Esophagus muscularis mucosa (tissue), 4 donors: Measurements from ENCODE around the gene WFIKKN1. TPM values are rescaled to one million over a fixed set of nuclear protein-coding genes. Genes with fewer than 3 reads are reported as not detected.

Source experiments
- DNase-seq: peaks from one replicate; pipeline ENCODE4 v3.0.0-alpha.2; 2017; ENCODE audit errors: extremely low spot score
- H3K27ac ChIP-seq, 4 donors: fragments of 200-600 bp; sonication (generic); replicated peaks in 1 of 4; 1 replicate in 3 of 4; 2 replicates in 1 of 4; pipeline ENCODE4 v1.5.1; 2016 to 2019; ENCODE audit warnings: mild to moderate bottlenecking in 1 of 4
- H3K27me3 ChIP-seq, 4 donors: fragments of 200-600 bp; sonication (generic); one replicate each; pipeline versions ENCODE4 v1.5.1 to v1.6.0; 2016 to 2019
- H3K36me3 ChIP-seq, 4 donors: fragments of 200-600 bp; sonication (generic); one replicate each; pipeline ENCODE4 v1.5.1; 2016 to 2019
- H3K4me1 ChIP-seq, 4 donors: fragments of 200-600 bp; sonication (generic); one replicate each; pipeline ENCODE4 v1.5.1; 2016 to 2019
- H3K4me3 ChIP-seq, 4 donors: fragments of 200-600 bp; sonication (generic); 1 replicate in 2 of 4; 2 replicates in 2 of 4; pipeline ENCODE4 v1.5.1; 2016 to 2019; ENCODE audit warnings: mild to moderate bottlenecking in 4 of 4, moderate library complexity in 1 of 4
- H3K9me3 ChIP-seq, 4 donors: fragments of 200-600 bp; sonication (generic); 1 replicate in 3 of 4; 2 replicates in 1 of 4; pipeline ENCODE4 v1.5.1; 2016 to 2019
- EP300 ChIP-seq: sonication (generic); formaldehyde crosslinking; IDR thresholded peaks from one replicate; pipeline ENCODE4 v1.6.1; 2017; ENCODE audit warnings: antibody characterized with exemption
- POLR2A ChIP-seq: fragments of 450-650 bp; IDR thresholded peaks from one replicate; pipeline ENCODE4 v1.6.1; 2017; ENCODE audit warnings: antibody characterized with exemption, moderate library complexity, mild to moderate bottlenecking, low read depth
- POLR2AphosphoS5 ChIP-seq, 2 donors: sonication (generic); formaldehyde crosslinking; IDR thresholded peaks; one replicate each; pipeline ENCODE4 v1.6.1; 2017; ENCODE audit warnings: antibody characterized with exemption in 2 of 2
- WGBS: methylation state at CpG from one replicate; pipeline ENCODE4 v1.1.5; 2018; 5-methylcytosine and 5-hydroxymethylcytosine counted together
- intact Hi-C: fragments of 100-400 bp; cut with DNase I; formaldehyde crosslinking; loops from one replicate; pipeline ENCODE4 v1.15.1; 2023
- total RNA-seq, 4 donors: library from RNA; depleted of rRNA; stranded (reverse); fragments of >200 nt; gene quantifications; one replicate each; pipeline versions ENCODE4 v1.1.0 to v1.2.1, GENCODE V29; 2016
- TF ChIP-seq, protein P1 (sequence below), 3 experiments: fragments of 200-600 bp in 2 of 3; fragments of 450-650 bp in 1 of 3; sonication (generic) in 2 of 3; IDR thresholded peaks; one replicate each; pipeline ENCODE4 v1.5.1; 2017 to 2019; ENCODE audit warnings: antibody characterized with exemption in 3 of 3, mild to moderate bottlenecking in 2 of 3, moderate library complexity in 1 of 3

The WFIKKN1 gene
- total RNA-seq, 4 donors from 2014 or later, result 0.33 to 0.80 (median 0.43) TPM

DNA sequence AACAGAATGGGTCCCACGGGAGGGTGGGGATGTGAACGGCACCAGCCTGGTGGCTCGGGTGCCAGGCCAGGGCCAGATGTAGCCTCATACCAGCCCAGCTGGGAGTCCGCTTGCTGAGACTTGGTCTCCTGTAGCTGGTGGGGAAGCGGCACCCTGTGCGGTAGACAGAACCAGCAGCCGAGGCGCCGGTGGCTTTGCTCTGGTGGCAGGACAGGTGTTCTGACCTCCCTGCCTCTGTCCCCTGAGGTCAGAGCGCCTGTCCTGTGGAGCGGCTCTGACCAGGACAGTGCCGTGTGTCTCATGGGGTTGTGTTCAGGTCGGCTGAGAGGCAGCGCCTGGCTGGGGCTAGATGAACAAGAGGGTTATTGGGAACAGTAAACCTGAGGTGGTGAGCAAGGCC is 20.8 kb upstream of the WFIKKN1 start:
- H3K4me1 ChIP-seq, result peaks cover 0 to 14% (median 11%) of the 10 kb centered on the region in 4 donors
- 87% methylated on average over 7 of the region's 14 CpGs for WGBS
- no peak overlapping the region for H3K4me3 ChIP-seq
- TF ChIP-seq EP300, result no peak
- no peak for TF ChIP-seq POLR2AphosphoS5 (IDR thresholded peaks at IDR 0.05)
- TF ChIP-seq POLR2A, result no peak
- TF ChIP-seq, protein P1, sequence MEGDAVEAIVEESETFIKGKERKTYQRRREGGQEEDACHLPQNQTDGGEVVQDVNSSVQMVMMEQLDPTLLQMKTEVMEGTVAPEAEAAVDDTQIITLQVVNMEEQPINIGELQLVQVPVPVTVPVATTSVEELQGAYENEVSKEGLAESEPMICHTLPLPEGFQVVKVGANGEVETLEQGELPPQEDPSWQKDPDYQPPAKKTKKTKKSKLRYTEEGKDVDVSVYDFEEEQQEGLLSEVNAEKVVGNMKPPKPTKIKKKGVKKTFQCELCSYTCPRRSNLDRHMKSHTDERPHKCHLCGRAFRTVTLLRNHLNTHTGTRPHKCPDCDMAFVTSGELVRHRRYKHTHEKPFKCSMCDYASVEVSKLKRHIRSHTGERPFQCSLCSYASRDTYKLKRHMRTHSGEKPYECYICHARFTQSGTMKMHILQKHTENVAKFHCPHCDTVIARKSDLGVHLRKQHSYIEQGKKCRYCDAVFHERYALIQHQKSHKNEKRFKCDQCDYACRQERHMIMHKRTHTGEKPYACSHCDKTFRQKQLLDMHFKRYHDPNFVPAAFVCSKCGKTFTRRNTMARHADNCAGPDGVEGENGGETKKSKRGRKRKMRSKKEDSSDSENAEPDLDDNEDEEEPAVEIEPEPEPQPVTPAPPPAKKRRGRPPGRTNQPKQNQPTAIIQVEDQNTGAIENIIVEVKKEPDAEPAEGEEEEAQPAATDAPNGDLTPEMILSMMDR (IDR thresholded peaks at IDR 0.05), result no peak
- intact Hi-C loops, result no loop called here
- no peak overlapping the region for H3K27ac ChIP-seq
- no peaks in the 10 kb centered on the region for H3K27me3 ChIP-seq
- no peaks in the 10 kb centered on the region for H3K9me3 ChIP-seq
- DNase-seq, result no peak
- H3K36me3 ChIP-seq, result peaks cover 0 to 4% (median 0%) of the 10 kb centered on the region in 4 donors

DNA sequence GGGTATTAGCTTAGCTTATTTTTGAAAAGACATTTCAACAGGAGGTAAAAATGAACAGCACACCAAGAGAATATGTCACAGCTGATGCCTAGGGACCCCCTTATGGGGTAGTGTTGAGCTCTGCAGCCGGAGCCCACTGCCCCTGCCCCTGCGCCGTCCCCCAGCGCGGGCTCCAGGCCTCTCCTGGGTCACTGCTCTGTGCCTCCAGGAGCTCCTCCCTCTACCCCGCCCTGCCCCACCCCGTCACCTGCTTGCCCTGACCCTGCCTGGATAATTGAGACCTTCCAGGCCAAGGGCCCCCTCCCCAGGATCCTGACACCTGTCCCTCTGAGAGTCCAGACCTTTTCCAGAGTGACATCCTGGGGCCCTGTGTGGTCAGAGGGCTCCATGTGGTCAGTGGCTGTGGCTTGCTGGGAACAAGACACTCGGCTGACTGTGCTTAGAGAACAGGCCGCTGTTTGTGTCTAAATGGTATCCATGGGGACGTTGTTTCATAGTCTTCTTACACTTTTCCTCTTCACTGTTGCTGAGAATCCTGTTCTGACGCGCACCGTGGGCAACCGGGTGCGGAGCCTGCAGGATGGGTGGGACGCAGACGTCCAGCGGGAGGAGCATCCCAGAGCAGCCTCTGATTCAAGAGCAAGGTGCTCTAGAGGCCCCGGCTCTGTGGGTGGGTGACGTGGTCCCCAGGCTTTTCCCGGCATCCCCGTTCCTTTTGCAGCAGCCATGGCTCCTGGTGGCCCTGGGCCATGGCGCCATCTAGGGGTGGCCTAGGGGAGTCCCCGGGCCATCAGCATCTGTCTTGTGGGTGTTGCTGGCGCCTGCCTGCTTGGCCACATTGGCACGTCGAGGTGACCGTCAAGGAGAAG is 20.0 kb upstream of the WFIKKN1 start:
- WGBS, result 68% methylated on average over 20 of the region's 28 CpGs
- H3K36me3 ChIP-seq, result peaks cover 0 to 4% (median 0%) of the 10 kb centered on the region in 4 donors
- no peak overlapping the region for H3K27ac ChIP-seq
- H3K4me1 ChIP-seq, result peaks cover 0 to 14% (median 11%) of the 10 kb centered on the region in 4 donors
- TF ChIP-seq EP300, result no peak
- TF ChIP-seq, protein P1 (IDR thresholded peaks at IDR 0.05), result peak; percentile 47 to 76 (median 57)
- intact Hi-C loops, result no loop called here
- H3K27me3 ChIP-seq, result no peaks in the 10 kb centered on the region
- no peaks in the 10 kb centered on the region for H3K9me3 ChIP-seq
- DNase-seq, result no peak
- no peak overlapping the region for H3K4me3 ChIP-seq

DNA sequence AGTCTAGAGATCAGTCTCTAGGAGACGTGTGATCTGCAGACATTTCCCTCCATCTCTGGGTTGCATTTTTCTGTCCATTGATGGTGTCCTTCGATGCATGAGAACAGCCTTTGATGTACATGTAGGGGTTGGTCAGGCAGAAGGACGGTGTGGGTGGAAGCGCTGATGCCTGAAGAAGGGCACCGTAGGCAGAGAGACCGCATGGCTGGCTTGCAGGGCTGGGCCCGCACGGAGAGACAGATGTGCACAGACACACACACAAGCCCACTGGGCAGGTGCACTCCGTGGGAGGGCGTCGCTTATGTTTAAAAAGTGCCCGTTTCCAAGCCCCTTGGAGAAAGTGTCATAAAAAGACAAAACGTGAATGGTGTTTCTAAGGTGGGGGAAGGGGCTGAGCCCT is 15.7 kb upstream of the WFIKKN1 start:
- DNase-seq, result no peak
- H3K27me3 ChIP-seq, result no peaks in the 10 kb centered on the region
- no peak overlapping the region for H3K27ac ChIP-seq
- WGBS, result 95% methylated on average over 13 of the region's 13 CpGs
- no peak overlapping the region for H3K4me3 ChIP-seq
- no peaks in the 10 kb centered on the region for H3K9me3 ChIP-seq
- intact Hi-C loops, result no loop called here
- peaks cover 0 to 12% (median 11%) of the 10 kb centered on the region in 4 donors for H3K4me1 ChIP-seq
- TF ChIP-seq POLR2AphosphoS5 (IDR thresholded peaks at IDR 0.05) (no peak), POLR2A (no peak), EP300 (no peak)
- TF ChIP-seq, protein P1 (IDR thresholded peaks at IDR 0.05), result no peak
- H3K36me3 ChIP-seq, result peaks cover 0 to 25% (median 10%) of the 10 kb centered on the region in 4 donors

DNA sequence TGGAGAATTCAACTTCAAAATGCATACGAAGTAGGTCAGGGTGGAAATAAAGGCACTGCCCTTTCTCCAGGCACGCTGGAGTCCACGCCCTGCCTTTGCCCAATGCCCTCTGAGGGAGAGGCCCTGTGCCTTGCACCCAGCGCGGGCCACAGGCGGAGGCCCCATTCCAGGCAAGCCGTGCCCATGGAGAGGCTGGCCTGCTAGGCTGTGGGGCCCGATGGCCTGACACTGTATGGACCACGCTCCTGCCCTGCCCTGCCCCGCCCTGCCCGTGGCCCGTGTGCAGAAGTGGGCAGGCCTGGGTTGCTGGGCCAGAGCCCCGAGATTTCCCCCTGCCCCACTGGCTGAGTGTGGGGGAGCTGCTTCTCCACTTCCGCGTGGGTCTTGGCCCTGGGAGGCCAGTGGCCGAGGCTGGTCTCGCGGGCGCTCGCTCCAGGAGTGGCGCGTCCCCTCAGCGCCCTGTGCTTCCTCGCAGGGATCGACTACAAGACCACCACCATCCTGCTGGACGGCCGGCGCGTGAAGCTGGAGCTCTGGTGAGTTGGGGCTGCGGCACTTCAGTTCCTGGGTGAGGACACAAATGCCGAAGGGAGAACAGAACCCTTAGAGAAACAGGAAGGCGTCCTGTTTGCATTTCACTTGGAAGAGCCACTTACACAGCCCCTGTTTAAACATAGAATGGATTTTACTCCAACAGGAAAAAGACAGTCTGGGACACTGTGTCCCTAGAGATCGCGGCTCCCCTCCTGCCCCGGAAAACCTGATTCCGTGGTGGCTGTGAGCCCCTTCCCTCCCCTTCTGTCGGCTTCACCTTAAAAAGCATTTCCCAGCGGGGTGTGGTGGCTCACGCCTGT is 13.8 kb upstream of the WFIKKN1 start:
- no peak overlapping the region for H3K4me3 ChIP-seq
- H3K27ac ChIP-seq, result no peak overlapping the region
- TF ChIP-seq EP300 (no peak), POLR2A (no peak)
- no peak for DNase-seq
- intact Hi-C loops, result no loop called here
- H3K27me3 ChIP-seq, result no peaks in the 10 kb centered on the region
- WGBS, result 97% methylated on average over 17 of the region's 39 CpGs
- peaks cover 0 to 34% (median 12%) of the 10 kb centered on the region in 4 donors for H3K36me3 ChIP-seq
- peaks cover 0 to 10% (median 6%) of the 10 kb centered on the region in 4 donors for H3K4me1 ChIP-seq
- no peaks in the 10 kb centered on the region for H3K9me3 ChIP-seq

DNA sequence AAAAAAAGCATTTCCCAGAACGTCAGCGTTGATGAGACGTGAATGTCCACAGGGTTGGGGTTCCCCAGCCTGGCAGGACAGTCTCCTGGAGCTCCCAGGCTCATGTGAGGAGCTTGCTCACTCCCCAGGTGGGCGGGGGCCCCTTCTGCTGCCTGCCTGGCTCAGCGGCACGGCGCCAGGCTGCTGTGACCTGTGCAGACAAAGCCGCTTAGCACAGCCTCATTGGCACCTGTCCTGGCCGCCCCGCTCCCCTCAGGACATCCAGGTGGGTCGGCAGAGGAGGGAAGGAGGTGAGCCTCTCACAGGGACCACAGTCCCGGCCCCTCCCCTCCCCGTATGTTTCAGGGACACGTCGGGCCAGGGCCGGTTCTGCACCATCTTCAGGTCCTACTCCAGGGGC is 12.9 kb upstream of the WFIKKN1 start:
- 90% methylated on average over 8 of the region's 16 CpGs for WGBS
- H3K4me3 ChIP-seq, result no peak overlapping the region
- H3K36me3 ChIP-seq, result peaks cover 0 to 34% (median 12%) of the 10 kb centered on the region in 4 donors
- no peaks in the 10 kb centered on the region for H3K9me3 ChIP-seq
- no peaks in the 10 kb centered on the region for H3K27me3 ChIP-seq
- H3K4me1 ChIP-seq, result peaks cover 0 to 12% (median 7%) of the 10 kb centered on the region in 4 donors
- TF ChIP-seq EP300 (no peak), POLR2A (no peak)
- TF ChIP-seq, protein P1 (IDR thresholded peaks at IDR 0.05), result no peak
- intact Hi-C loops, result no loop called here
- DNase-seq, result no peak
- H3K27ac ChIP-seq, result no peak overlapping the region
